ENCODE measurements around the gene SMARCAD1. TPM values are rescaled to one million over a fixed set of nuclear protein-coding genes. Genes with fewer than 3 reads are reported as not detected.
"Not testable (repeated sequence)": the region's sequence is repeated elsewhere in the genome, so short reads cannot be mapped to it uniquely, and the experiment has no call there.

SMARCAD1 gene
- total and polyA plus RNA-seq, 2 of the 8 experiments (the other 6 are each of a cell fraction or from before 2014, with no cell fraction given): 24.1 to 59.4 TPM

- TF ChIP-seq GTF2F1 (IDR thresholded peaks at IDR 0.05; ENCODE audit: borderline replicate concordance, low read depth, low read length): no peak
- no peak for TF ChIP-seq JUND (IDR thresholded peaks at IDR 0.05; ENCODE audit: low read length)
- TF ChIP-seq PHF8 (conservative IDR thresholded peaks at IDR 0.05; ENCODE audit: low read depth, low read length): no peak
- TF ChIP-seq KDM1A (IDR thresholded peaks at IDR 0.05; ENCODE audit: borderline replicate concordance, low read length): no peak
- no peak for TF ChIP-seq HDAC2 (IDR thresholded peaks at IDR 0.05; ENCODE audit: borderline replicate concordance in 1 of 2, low read depth in 2 of 2, low read length in 2 of 2)
These were observed 82.6 kb downstream of the SMARCAD1 start (continued) for GRCh38 chr4:94290245-94290644.

- H2BK15ac ChIP-seq (ENCODE audit: low read length); CTCF ChIA-PET (ENCODE audit: partially characterized antibody); H3K18ac ChIP-seq (ENCODE audit: extremely low read depth, low read length); FAIRE-seq; H2AK5ac ChIP-seq (ENCODE audit: low read depth, low read length); H3K4me3 ChIP-seq (ENCODE audit: extremely low read depth in 1 of 4, insufficient read depth in 2 of 4, low read depth in 3 of 4, low read length in 4 of 4); H2BK5ac ChIP-seq (ENCODE audit: low read depth, low read length); H3K4me1 ChIP-seq (replicated peaks in 1 of 4; ENCODE audit: control insufficient read depth in 3 of 4, insufficient read depth in 4 of 4, low read length in 3 of 4); H3K14ac ChIP-seq (ENCODE audit: insufficient read length); H4K8ac ChIP-seq (ENCODE audit: extremely low read depth, insufficient read depth, low read length); H3K56ac ChIP-seq (replicated peaks; ENCODE audit: insufficient read length, low read depth, low read length); H3K27ac ChIP-seq (ENCODE audit: low read depth, low read length); H4K20me1 ChIP-seq (replicated peaks in 1 of 2; ENCODE audit: control insufficient read depth in 1 of 2, insufficient read depth in 2 of 2, low read length in 2 of 2); H2AFZ ChIP-seq (ENCODE audit: low read length); H2BK12ac ChIP-seq (ENCODE audit: low read depth, low read length); H3K4ac ChIP-seq (replicated peaks; ENCODE audit: insufficient read length, low read depth, low read length); H3K9me3 ChIP-seq (ENCODE audit: insufficient read depth in 2 of 2, low read depth in 1 of 2, low read length in 1 of 2); H3K27me3 ChIP-seq (replicated peaks in 1 of 4; ENCODE audit: control insufficient read depth in 3 of 4, extremely low read depth in 1 of 4, insufficient read depth in 3 of 4, low read length in 3 of 4); H3K23me2 ChIP-seq (ENCODE audit: low read depth, low read length); H2BK20ac ChIP-seq (ENCODE audit: low read length); H3K79me2 ChIP-seq (ENCODE audit: control insufficient read depth in 1 of 2, insufficient read depth in 2 of 2, low read length in 2 of 2); H3K79me1 ChIP-seq (ENCODE audit: low read depth, low read length); H3K23ac ChIP-seq (ENCODE audit: insufficient read length); H4K91ac ChIP-seq (replicated peaks; ENCODE audit: insufficient read length, low read length); H3K4me2 ChIP-seq (ENCODE audit: insufficient read depth in 1 of 2, low read depth in 2 of 2, low read length in 2 of 2); H2BK120ac ChIP-seq (replicated peaks; ENCODE audit: low read depth, low read length); H4K5ac ChIP-seq (ENCODE audit: insufficient read length, low read depth, low read length); POLR2A ChIA-PET (ENCODE audit: partially characterized antibody); H3K9ac ChIP-seq (replicated peaks in 1 of 4; ENCODE audit: extremely low read depth in 1 of 4, low read depth in 3 of 4, low read length in 3 of 4); DNase-seq (ENCODE audit: low read depth in 1 of 2, low spot score in 2 of 2): not testable (repeated sequence)
- 83% methylated on average over 4 of the region's 4 CpGs; no CpG with 5 or more reads in 1 of the 2 experiments for WGBS, 2 experiments (ENCODE audit: extremely low coverage in 1 of 2, insufficient coverage in 1 of 2, insufficient read length in 1 of 2, insufficient replicate concordance in 2 of 2, low coverage in 1 of 2, low lambda C conversion rate in 2 of 2, missing lambda C conversion rate in 1 of 2)
- H3K36me3 ChIP-seq (ENCODE audit: control insufficient read depth in 2 of 4, insufficient read depth in 4 of 4, low read length in 3 of 4): peaks cover 0 to 21% (median 2%) of the 10 kb centered on the region in 4 experiments; a peak in 2 of 8 replicates
These were observed 86.3 kb downstream of the SMARCAD1 start for GRCh38 chr4:94293981-94294380.

All from H1 (cell line).